Coronary artery (tissue), 2 donors: Measurements from ENCODE around the gene TXNIP.

Source experiments
- DNase-seq: peaks from one replicate; pipeline ENCODE4 v3.0.0-alpha.2; 2017; ENCODE audit warnings: low spot score
- H3K27ac ChIP-seq, 2 donors: fragments of 200-600 bp; sonication (generic); one replicate each; pipeline ENCODE4 v1.5.1; 2016 to 2019
- H3K4me3 ChIP-seq: fragments of 200-600 bp; sonication (generic); 2 replicates; pipeline ENCODE4 v1.5.1; 2016; ENCODE audit warnings: mild to moderate bottlenecking, moderate library complexity
- TF ChIP-seq, protein P1 (sequence below): fragments of 200-600 bp; sonication (generic); IDR thresholded peaks from one replicate; pipeline ENCODE4 v1.5.1; 2019; ENCODE audit warnings: antibody characterized with exemption

Gene TXNIP

DNA sequence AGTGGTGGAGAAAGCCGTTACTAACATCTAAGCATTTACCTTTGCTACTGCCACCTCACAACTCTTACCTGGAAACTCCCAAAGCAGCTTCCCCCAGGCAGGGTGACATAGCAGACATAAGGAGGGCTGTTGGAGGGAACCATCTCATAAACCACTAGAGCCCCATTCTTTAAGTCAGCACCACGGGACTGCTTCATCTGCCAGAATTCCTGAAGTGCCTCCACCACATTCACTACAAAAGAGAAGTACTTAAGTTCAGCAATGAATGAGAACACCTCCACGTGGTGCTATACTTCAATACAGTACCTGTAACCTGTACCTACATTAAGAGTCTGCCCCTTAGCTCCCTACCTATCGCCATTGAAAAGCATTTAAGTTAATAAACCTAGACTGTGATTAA is 48.8 kb downstream of the TXNIP start:
- Histone ChIP-seq H3K27ac (no peak overlapping the region), H3K4me3 (no peak overlapping the region)
- TF ChIP-seq, protein P1, sequence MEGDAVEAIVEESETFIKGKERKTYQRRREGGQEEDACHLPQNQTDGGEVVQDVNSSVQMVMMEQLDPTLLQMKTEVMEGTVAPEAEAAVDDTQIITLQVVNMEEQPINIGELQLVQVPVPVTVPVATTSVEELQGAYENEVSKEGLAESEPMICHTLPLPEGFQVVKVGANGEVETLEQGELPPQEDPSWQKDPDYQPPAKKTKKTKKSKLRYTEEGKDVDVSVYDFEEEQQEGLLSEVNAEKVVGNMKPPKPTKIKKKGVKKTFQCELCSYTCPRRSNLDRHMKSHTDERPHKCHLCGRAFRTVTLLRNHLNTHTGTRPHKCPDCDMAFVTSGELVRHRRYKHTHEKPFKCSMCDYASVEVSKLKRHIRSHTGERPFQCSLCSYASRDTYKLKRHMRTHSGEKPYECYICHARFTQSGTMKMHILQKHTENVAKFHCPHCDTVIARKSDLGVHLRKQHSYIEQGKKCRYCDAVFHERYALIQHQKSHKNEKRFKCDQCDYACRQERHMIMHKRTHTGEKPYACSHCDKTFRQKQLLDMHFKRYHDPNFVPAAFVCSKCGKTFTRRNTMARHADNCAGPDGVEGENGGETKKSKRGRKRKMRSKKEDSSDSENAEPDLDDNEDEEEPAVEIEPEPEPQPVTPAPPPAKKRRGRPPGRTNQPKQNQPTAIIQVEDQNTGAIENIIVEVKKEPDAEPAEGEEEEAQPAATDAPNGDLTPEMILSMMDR, result no peak
- DNase-seq, result no peak

DNA sequence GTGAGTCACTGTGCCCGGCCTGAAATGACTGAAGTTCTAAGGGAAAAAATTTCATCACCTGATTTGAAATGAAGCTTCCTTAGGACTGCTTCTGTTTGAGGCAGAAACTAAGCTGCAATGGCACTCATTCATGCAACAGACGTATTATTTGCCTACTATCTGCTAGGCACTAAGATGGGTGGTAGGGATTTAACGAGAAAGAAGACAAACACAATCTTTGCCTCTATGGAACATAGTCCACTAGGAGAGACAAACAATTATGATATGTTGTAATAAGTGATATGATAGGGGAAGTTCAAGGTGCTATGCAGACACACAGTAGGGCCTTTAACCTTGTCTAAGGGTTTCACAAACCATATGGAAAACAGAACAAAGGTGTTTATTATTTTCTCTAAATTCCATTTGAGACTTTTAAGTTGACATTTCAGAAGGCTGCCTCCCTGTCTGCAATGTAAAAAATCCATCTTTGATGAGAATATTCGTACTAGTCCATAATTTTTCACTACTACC is 49.8 kb downstream of the TXNIP start:
- Histone ChIP-seq H3K27ac (no peak overlapping the region), H3K4me3 (no peak overlapping the region)
- DNase-seq, result no peak
- TF ChIP-seq, protein P1, result no peak

DNA sequence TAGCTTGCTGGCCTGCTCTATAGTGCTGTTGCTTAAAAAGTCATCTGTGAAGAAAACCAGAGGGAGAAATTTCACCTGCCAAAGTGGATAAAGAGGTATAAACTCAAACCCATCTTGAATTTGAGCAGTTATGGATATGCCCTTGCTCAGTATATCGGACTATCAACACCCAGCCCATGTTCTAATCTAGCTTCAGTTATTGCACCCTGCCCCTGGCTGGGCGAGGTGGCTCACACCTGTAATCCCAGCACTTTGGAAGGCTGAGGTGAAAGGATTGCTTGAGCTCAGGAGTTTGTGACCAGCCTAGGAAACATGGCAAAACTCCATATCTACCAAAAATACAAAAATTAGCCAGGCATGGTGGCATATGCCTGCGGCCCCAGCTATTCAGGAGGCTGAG is 51.8 kb downstream of the TXNIP start:
- H3K27ac ChIP-seq, result no peak overlapping the region
- no peak for DNase-seq
- TF ChIP-seq, protein P1, result no peak
- no peak overlapping the region for H3K4me3 ChIP-seq

DNA sequence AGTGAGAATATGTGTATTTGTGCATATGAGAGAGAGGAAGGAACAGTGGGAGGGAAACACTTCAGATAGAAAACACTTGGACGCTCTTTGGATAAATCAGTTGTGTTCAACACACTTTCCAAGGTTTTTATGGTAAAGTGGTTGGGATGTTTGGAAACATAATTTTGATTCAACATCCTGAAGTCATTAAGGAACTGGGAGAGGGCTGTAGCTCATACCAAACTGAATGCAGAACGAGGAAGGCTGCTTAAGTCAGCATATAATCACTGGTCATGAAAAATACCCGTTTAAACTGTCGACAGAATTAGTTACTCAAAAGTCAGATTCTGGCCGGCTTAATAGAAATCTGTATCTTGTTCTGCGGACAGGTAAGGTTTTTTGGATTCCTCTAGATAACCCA is 53.5 kb downstream of the TXNIP start:
- no peak for DNase-seq
- TF ChIP-seq, protein P1, result no peak
- Histone ChIP-seq H3K4me3 (no peak overlapping the region), H3K27ac (no peak overlapping the region)
